ENCODE data around the gene CXorf49B.

Gene CXorf49B

GRCh38 chrX:71815906-71816156 is 52.7 kb downstream of the CXorf49B start:
- ChIA-PET POLR2A (no interaction called here), CTCF (no interaction called here)
- DNase-seq = no peak
- WGBS (ENCODE audit: insufficient coverage) = 56% methylated on average over 1 of the region's 2 CpGs
- Histone ChIP-seq H3K36me3 (ENCODE audit: control insufficient read depth in 4 of 4, insufficient read depth in 4 of 4, low read length in 3 of 4) (no peaks in the 10 kb centered on the region), H3K27ac (ENCODE audit: insufficient read depth in 1 of 2, low read depth in 1 of 2, low read length in 2 of 2, poor library complexity in 1 of 2, severe bottlenecking in 2 of 2) (no peak overlapping the region), H3K4me1 (ENCODE audit: control extremely low read depth in 1 of 4, control insufficient read depth in 4 of 4, insufficient read depth in 4 of 4, low read length in 3 of 4) (no peaks in the 10 kb centered on the region), H3K27me3 (replicated peaks in 2 of 5; ENCODE audit: control insufficient read depth in 4 of 5, insufficient read depth in 5 of 5, low read length in 4 of 5) (peaks cover 0 to 5% (median 0%) of the 10 kb centered on the region in 5 experiments), H3K4me3 (ENCODE audit: control insufficient read depth in 1 of 7, extremely low read depth in 1 of 7, insufficient read depth in 4 of 7, low read depth in 2 of 7, low read length in 6 of 7) (no peak overlapping the region), H3K9me3 (ENCODE audit: control extremely low read depth in 1 of 5, control insufficient read depth in 4 of 5, insufficient read depth in 2 of 5, low read depth in 1 of 5, low read length in 4 of 5) (peaks cover 0 to 3% (median 1%) of the 10 kb centered on the region in 5 experiments)
